SK-N-SH (cell line): ENCODE measurements around the gene SLIT1.

Experiments used
- CTCF ChIP-seq: fragments of 200-600 bp; sonication (generic); IDR thresholded peaks from 2 replicates; pipeline ENCODE4 v1.6.1; 2017; ENCODE audit warnings: antibody characterized with exemption, mild to moderate bottlenecking, moderate library complexity
- IRF3 ChIP-seq: fragments of 150-350 bp; IDR thresholded peaks from 2 replicates; pipeline ENCODE4 v1.6.1; 2016; ENCODE audit warnings: mild to moderate bottlenecking, low read depth, low read length
- POLR2AphosphoS5 ChIP-seq: IDR thresholded peaks from 2 replicates; pipeline ENCODE4 v1.6.1; 2012; ENCODE audit warnings: low read depth, low read length
- RAD21 ChIP-seq: IDR thresholded peaks from 2 replicates; pipeline ENCODE4 v1.6.1; 2012; ENCODE audit warnings: mild to moderate bottlenecking, low read length
- TCF12 ChIP-seq: IDR thresholded peaks from 2 replicates; pipeline ENCODE4 v1.4.0; 2012
- USF1 ChIP-seq: IDR thresholded peaks from 2 replicates; pipeline ENCODE4 v1.4.0; 2012; ENCODE audit warnings: low read depth, borderline replicate concordance
- YY1 ChIP-seq: IDR thresholded peaks from 2 replicates; pipeline ENCODE4 v1.4.0; 2012; ENCODE audit warnings: low read depth, mild to moderate bottlenecking

- TF ChIP-seq CTCF, result no peak
- no peak for TF ChIP-seq IRF3
- no peak for TF ChIP-seq TCF12
- no peak for TF ChIP-seq POLR2AphosphoS5
- no peak for TF ChIP-seq YY1
- TF ChIP-seq RAD21, result no peak
- no peak for TF ChIP-seq USF1
Observed at GRCh38 chr10:97087296-97087695, 98.5 kb downstream of the SLIT1 start.
